ENCODE measurements around the gene CD177.

GRCh38 chr19:43354305-43354627 is 780 bp downstream of the CD177 start:
- TF ChIP-seq POLR2A (IDR thresholded peaks at IDR 0.05) (no peak), CTCF (IDR thresholded peaks at IDR 0.05) (no peak)

Data from uterus (tissue), 2 donors.